Kidney tubule cell (primary cell): ENCODE data around the gene KIF26B.
"Not testable (repeated sequence)": the region's sequence is repeated elsewhere in the genome, so short reads cannot be mapped to it uniquely, and the experiment has no call there.

Source experiments
- DNase-seq: peaks from one replicate; pipeline ENCODE4 v3.0.0-alpha.2; 2018; ENCODE audit warnings: low spot score

The KIF26B gene

DNA sequence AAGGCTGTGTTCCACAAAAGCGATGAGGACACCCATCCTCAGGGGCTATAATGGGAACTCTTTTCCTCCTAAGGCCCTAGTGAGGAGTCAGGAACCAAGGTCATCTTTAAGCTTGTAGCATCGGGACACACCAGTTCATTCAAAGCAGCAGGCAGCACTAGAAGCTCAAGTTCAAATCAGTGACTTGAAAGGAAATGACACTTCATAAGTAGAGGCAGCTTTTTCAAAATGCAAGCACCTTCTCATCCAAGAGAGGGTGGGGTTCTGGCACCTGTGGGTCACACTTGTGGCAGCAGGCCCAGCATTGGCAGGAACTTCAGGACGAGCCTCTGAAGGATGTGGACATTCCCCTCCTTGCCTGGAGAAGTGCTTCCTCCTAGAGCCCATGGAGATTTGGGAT is 496.3 kb downstream of the KIF26B start:
- no peak for DNase-seq

DNA sequence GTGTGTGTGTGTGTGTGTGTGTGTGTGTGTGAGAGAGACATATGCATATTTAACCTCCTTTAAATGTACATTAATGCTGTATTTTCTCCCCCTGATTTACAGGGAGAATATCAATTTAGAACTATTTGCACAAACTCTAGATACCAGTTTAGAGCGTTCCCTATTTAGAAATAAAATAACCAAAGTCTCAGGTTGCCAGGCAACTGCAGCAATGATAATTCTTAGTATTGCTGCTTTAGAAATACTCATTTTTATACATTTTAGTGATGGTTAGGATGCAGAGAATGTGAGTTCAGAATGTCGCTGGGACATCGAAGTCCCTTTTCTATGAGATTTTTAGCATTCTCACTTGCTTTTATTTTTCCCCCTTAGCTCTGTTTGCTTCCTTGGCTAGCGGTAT is 497.3 kb downstream of the KIF26B start:
- no peak for DNase-seq

DNA sequence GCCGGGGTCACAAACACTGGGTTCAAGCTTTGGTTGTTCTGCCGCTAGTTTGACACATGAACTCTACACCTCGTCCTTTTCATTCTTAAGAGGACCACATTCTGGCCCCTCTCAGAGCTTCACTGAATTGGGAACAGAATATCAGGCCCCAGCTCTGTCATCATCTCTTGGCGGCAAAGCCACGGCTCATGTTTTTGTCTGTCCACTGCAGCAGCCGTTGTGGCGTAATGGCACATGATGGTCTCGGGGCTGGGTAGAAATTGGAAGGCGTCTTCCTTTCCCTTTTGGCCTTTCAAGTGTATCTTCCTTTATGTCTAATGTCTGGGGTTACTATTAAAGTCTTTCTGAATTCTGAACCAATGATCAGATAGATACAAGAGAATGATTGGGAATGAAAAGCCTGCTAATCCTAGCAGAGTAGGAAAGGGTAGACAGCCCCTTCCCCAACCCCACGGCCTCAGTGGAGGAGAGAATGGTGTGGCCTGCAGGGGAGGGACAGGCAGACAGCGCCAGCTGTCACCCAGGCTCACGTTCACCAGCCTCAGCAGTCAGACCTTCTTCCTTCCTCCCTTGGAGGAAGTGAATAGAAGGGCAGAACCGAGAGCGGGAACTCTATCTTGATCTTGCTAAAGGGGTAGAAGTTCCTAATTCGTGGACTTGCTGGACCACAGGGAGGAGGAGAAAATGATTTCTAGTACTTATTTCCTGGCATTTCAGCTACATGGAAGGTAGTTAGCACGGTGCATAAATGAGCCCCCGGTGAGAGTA is 498.1 kb downstream of the KIF26B start:
- DNase-seq, result no peak

DNA sequence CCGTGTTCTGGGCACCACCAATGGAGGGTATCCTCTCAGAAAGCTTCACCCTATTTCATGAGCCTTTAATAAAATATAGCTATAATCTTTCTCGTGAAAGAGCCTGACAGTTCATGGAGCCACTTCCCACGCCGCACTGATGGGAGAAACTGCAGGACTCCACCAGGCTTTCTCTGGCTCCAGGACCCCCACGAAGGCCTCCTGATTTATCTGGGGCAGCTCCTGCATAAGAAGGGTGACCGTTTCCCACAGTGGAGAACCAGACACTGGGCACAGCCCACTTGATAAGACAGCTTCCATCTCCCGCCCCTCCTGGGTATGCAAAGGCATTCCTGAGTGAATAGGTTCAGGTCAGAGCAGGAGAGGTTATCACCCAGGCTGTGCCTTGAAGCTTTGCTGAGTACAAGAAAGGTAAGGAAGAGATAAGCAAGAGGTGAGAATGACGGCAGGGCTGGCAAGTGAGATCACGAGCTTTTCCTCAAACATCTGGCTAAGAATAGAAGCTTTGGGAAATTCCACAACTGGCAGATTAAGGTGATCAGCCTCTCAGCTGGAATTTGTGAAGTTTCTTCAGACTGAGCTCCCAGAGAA is 499.8 kb downstream of the KIF26B start:
- no peak for DNase-seq

DNA sequence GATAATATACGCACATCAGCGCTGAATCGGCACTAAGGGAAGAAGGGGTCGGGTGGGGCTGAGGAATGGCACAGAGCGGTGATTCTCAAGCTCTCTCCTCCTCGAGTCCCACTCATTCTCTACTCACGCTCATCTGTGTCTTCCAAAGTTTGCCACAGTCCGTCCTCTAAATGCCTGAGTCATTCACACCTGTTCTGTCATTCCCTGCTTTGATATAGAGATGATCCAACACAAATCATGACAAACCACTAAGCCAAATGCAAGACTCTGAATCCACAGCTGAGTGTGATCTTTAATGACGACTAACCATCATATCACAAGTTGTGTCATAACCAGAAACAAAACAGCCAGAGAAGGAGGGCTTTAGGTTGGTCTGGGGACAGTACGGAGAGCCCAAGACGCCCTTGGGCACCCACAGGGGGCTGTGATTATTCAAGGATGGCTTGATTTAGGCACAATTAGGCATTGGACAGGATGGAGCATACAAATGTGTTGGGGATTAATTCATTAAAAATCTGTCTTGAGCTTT is 501.5 kb downstream of the KIF26B start:
- no peak for DNase-seq

DNA sequence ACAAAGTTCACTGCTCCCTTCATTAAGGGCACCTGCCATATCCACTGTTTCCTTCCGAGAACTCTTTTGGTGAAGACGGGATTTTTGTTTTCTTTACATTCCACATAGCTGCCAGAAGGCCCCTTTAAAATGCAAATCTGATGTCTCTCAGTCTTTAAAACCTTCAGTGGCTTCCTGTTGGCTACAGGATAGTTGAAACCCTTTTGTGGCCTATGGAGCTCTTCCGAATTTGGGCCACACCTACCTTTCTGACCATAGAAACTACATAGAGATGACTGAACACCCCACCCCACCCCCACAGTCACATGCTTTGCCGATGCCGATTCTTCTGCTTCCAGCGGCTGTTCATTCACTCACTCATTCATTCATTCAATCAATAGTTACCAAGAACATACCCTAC is 502.6 kb downstream of the KIF26B start:
- DNase-seq, result no peak

DNA sequence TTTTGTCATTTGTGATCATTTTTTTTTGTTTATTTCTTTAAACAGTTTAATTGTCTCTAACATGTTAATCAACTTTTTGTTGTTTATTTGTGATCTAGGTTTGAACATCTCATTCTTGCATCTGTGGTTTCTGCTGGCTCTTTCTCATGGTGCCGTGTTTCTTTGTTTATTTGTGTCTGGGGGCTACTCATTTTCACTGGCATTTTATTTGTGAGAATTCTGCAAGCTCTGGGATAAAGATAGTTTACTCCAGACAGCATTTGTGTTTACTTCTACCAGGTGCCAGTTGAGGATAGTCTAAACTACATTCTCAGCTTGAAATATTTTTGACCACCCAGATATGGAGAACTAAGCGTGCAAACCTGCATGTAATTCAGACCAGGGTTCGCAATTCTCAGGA is 508.6 kb downstream of the KIF26B start:
- no peak for DNase-seq

DNA sequence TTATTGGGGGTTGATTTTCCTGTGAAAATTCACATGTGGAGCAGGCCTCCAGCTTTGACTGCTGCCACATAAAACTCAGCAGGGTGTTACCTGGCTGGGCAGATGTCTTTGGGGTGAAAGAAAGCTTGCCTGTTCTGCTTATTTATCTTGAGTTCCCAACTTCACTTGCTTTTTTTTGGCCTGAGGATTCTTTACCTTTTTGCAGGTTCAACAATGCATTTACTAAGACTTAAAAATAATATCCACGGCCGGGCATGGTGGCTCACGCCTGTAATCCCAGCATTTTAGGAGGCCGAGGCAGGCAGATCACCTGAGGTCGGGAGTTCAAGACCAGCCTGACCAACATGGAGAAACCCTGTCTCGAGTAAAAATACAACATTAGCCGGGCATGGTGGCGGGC is 509.1 kb downstream of the KIF26B start:
- DNase-seq, result no peak

DNA sequence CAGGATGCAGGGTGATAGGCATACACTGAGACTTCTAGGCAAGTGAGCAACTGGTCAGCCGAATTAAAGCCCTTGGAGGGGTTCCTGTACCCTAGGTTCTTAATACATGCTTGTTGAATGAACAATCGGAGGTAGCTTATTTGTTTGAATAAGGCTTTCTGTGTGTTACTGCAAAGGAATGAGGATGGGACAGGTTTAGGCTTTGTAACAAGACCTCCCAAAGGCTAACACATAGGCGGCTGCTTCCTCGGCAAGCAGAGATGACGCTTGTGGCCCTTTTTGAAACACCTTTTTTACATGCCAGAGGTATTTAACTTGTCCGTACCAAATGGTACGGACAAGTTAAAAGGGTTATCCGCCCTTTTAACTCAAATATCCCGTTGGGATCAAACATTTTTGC is 511.6 kb downstream of the KIF26B start:
- no peak for DNase-seq

DNA sequence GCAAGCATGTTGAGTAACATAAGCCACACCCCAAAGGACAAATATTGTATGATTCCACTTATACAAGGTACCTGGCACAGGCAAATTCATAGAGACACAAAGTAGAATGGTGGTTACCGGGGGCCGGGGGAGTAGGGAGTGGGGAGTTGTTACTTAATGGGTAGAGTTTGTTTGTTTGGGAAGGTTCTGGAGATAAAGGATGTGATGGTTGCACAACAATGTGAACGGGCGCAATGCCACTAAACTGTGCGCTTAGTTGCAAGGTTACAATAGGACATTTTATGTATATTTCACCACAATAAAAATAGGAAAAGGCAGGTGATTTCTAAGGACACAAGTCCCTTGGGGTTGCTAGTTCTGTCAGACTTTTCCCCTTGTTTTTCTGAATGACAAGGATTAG is 516.6 kb downstream of the KIF26B start:
- DNase-seq, result no peak

DNA sequence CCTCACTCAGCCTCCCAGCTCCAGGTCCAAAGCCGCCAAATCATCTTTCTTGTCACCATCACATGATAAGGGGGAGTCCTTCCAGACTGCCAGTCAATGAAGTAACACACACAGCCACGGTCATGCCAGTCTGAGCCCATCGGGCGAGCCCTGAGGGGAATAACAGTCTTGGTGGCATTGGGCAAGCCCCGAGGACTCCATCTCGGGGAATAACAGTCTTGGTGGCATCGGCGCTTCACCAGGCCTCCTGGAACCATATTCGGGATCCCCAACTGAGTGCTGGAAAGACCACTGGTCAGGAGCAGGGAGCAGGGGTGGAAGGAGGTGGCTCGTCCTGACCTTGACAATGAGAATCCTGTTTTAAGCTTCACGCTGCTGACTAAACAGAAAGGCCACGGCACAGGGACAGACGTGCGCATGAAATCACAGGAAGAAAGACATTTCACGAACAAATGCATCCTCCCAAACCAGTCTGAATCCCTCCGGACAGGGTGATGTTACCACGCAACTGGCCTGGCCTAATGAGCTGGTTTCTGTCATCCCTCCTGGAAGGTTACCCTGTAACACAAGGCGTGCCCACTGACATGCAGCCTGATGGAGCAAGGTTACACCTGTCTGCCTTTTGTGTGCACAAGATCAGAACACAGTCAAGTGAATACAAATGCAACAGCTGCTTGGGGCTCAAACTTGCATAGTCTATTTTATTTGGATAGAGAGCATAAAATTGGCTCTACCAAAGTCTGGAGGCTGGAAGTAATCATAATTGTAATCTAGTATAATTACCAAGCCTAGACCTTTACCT is 517.4 kb downstream of the KIF26B start:
- DNase-seq, result no peak

DNA sequence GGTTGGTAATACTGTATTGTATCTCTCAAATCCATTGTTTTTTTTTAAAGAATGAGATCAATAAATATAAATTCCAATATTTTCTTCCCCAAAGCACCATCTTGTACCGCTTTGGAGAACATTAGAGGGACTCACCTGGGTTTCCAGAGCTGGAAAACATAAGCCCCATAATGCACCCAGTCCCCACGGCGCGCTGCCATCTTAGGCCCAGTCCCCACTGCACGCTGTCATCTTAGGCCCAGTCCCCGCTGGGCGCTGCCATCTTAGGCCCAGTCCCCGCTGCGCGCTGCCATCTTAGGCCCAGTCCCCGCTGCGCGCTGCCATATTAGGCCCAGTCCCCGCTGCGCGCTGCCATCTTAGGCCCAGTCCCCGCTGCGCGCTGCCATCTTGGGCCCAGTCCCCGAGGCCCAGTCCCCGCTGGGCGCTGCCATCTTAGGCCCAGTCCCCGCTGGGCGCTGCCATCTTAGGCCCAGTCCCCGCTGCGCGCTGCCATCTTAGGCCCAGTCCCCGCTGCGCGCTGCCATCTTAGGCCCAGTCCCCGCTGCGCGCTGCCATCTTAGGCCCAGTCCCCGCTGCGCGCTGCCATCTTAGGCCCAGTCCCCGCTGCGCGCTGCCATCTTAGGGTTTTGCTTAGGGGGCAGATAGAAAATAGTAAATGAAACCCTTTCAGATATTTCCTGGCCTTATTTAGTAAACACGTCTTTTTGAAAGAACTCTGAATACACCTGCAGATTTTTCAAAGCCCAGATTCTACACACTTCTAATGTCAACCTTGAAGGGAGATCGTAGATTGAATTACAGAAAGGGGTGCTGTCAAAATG is 518.3 kb downstream of the KIF26B start:
- DNase-seq, result not testable (repeated sequence)

DNA sequence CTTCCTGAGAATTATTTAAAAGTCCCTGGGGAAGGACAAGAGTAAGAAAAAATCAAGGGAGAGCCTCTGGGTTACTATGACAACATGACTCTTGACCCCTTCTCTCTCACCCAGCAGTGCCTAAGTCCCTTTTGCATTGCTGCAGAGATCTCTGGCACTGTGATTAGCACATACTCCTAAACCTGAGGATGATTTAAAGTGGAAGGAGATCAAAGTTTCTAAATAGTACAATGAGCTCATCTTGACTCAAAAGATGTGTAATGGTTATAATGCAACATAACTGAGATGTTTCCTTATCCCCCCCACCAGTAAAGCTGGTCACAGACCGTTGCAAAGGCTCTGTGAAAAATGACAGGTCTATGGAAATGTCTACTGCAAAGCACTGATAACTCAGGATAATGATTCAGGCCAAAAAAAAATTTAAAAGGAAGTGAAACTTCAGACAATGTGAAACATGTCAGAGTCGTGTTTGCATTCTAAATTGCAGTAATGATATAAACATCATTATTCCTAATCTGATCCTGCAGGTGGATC is 519.2 kb downstream of the KIF26B start:
- peak; percentile 68 for DNase-seq

DNA sequence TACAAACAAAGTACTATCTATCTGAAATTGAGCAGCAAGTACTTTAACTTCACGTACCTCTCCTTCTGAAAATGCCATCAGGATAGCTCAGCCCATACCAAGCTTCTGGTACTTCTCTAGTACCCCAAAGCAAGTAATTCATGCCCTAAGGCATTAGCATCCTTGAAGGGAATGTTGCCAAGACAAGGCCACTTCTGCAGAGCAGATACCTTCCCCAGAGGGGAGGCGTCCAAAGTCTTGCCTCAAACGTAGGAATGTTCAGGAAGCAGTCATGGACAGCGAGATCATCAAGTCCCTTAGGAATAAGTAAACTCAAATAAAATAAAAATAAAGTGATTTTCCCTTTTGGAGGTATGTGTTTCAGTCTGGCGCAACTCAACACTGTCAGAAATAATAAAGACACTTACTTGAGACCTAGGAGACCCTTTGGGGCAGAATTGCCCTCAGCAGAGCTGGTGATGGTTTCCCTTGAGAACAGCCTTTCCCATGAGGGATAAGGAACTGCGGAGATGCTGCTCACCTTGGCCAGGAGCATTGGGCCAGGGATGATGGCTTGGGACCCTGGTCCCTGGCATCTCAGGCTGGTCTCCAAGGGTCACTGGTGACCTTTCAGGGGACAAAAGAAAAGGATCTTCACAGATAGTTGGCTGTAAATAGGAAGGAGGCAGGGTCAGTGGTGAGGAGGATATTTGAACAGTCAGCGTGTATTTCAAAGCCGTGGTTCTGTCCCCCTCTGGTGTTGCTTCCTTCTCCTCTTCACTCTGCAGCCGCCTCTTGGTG is 522.9 kb downstream of the KIF26B start:
- DNase-seq, result peak; percentile 7

DNA sequence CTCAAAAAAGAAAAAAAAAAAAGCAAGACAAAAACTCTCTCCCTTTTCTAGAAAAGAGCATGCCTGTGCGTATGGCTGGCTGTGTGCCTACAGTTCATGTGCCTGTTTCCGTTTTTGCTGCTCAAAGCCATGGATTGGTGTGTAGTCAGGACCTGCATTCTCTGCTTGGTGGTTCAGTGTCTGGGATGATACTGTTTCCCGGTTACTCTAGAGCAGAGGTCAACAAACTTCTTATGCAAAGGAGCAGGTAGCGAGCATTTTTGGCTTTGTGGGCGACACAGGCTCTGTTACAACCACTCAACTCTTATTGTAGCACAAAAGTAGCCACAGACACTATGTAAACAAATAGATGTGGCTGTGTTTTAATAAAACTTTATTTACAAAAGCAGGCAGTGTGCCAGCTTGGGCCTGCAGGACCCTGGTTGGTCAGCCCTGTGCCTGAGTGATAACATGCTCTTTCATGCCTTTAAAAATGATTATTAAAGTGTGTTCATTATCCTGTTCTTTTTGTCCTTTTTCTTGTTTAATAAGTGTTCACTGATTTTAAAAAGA is 524.2 kb downstream of the KIF26B start:
- DNase-seq, result no peak

DNA sequence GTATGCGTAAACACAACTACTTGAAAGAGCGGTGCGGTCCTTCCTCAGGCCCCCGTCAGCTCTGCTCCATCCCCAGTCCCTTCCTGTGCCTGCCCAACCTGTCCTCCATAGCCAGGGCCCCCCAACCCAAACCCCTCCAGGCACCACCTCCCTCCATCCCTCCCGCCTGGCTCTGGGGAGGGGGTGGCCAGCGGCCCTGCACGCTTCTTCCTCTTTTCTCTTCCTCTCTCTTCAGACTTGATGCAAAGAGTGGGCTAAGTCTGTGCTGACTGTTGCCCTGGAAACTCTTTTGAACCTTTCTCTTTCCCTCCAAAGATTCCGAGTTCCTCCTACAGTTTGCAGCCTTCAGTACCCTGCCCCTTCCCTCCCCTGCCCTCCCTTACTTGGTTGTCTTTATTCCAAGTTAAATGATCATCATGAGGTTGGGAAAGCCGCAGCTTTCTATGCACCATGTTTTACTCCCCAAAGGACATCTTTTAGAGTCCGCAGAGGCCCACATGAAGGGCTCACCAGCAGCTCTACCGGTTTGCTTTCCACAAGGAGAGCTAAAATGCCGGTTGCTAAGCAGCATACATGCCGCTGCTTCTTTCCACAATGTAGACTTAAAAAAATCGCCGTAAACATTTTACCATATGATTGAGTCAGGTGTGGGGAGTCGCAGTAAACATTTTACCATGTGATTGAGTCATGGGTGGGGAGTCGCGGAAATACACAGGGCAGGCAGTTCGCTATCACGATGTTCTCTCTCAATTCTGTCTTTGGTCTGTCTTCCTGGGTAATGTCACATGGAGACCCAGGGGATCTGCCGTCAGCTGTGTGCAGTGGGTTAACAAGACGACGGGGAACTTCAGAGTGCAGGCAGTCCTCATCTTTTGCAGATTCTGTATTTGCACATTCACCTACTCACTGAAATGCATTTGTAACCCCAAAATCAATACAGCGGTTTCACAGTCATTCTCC is 525.3 kb downstream of the KIF26B start:
- DNase-seq, result no peak

DNA sequence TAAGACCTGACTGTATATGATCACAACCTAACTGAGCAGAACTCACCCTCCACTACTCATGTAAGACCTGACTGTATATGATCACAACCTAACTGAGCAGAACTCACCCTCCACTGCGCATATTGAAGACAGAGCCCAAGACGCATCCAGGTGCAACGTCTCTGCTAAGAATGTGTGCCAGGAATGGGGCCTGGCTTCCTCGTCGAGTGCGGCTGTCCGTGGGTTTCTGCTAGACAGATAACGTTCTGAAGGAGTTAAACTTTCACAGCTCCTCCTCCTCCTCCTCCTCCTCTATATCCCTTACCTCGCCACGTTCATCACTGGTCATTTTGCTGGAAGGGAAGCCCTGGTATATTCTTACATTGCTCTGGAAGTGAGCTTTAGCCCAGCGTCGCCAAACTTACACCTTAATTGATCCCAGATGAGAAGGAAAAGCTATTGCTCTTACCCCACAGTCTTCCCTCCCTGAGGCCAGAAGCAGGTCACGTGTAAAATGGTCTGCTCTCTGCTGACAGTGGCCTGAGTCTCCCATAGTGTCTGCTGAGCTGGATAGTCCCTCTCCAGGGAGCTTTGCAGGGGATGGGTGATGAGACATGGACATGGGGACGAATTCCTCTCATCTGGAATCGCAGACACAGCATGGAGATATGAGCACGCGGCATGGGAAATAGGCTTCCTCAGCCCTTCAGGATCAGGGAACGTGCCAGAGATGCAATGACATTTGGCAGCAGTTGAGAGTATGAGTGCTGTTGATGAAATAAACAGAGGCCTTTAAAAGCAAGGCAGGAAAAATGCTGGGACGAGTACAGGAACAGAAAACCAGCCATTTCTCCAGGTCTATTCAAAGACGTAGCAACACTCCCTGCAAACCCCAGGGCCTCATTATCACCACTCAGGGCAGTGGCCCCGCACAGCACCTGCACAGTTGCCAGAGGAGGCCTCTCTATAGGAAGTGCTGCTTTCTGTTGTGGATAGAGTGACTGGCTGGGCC is 528.1 kb downstream of the KIF26B start:
- DNase-seq, result no peak

DNA sequence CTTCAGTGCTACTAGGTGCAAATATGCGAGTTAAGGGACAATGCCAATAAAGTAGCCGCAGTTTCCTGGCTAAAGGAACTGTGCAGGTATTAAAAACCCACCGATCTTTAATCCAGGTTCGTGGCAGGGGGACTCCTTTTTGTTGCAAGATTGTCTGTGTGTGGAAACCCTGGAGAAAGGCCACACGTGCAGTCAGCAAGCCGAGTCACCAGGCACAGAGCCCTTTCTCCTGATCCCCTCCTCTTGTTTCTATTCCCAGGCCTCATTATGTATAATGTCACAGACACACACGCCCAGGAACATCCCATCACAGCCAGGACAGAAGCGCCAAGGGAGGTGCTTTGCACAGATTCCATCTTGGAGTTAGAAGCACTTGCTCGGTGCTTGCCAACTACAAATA is 528.9 kb downstream of the KIF26B start:
- no peak for DNase-seq
